Neuronal stem cell (in vitro differentiated cells): ENCODE measurements around the gene PCSK5.

Source experiments
- DNase-seq: peaks from one replicate; pipeline ENCODE4 v3.0.0-alpha.2; 2013; ENCODE audit warnings: low spot score
- H2AFZ ChIP-seq: one replicate; pipeline ENCODE4 v1.6.1; 2013; ENCODE audit warnings: mild to moderate bottlenecking, low read length, inconsistent platforms
- H2AK5ac ChIP-seq: 2 replicates; pipeline ENCODE4 v1.6.1; 2013; ENCODE audit warnings: low read depth, mild to moderate bottlenecking, inconsistent platforms, low read length, moderate library complexity, mixed read lengths
- H2BK120ac ChIP-seq: 2 replicates; pipeline ENCODE4 v1.6.1; 2013; ENCODE audit warnings: low read depth, mild to moderate bottlenecking, inconsistent platforms, low read length, moderate library complexity, mixed read lengths
- H2BK12ac ChIP-seq: one replicate; pipeline ENCODE4 v1.6.1; 2013; ENCODE audit warnings: low read length, inconsistent platforms
- H2BK15ac ChIP-seq: 2 replicates; pipeline ENCODE4 v1.6.1; 2013; ENCODE audit warnings: mild to moderate bottlenecking, low read length, inconsistent platforms, mixed read lengths
- H2BK5ac ChIP-seq: one replicate; pipeline ENCODE4 v1.6.1; 2013; ENCODE audit warnings: inconsistent platforms, mild to moderate bottlenecking, low read length, moderate library complexity
- H3K14ac ChIP-seq: one replicate; pipeline ENCODE4 v1.6.1; 2013; ENCODE audit warnings: low read length, inconsistent platforms
- H3K18ac ChIP-seq: 2 replicates; pipeline ENCODE4 v1.6.1; 2013; ENCODE audit warnings: low read length, inconsistent platforms
- H3K23ac ChIP-seq: 2 replicates; pipeline ENCODE4 v1.6.1; 2013; ENCODE audit warnings: low read depth, mild to moderate bottlenecking, mixed read lengths, low read length, inconsistent platforms; ENCODE audit not compliant: poor library complexity
- H3K27ac ChIP-seq: replicated peaks from 3 replicates; pipeline ENCODE4 v1.5.1; 2013; ENCODE audit warnings: low read length, inconsistent platforms
- H3K27me3 ChIP-seq, 3 experiments: 2 replicates each; pipeline ENCODE4 v1.6.1; 2013; ENCODE audit warnings: low read length in 3 of 3, mild to moderate bottlenecking in 2 of 3, inconsistent platforms in 1 of 3, low read depth in 1 of 3, mixed read lengths in 1 of 3, moderate library complexity in 1 of 3; ENCODE audit not compliant: control insufficient read depth in 3 of 3, insufficient read depth in 3 of 3
- H3K36me3 ChIP-seq, 2 donors: replicated peaks in 1 of 2; 2 replicates each; pipeline ENCODE4 v1.6.1; 2013; ENCODE audit warnings: low read length in 2 of 2; ENCODE audit not compliant: control insufficient read depth in 2 of 2, insufficient read depth in 2 of 2
- H3K4ac ChIP-seq: 2 replicates; pipeline ENCODE4 v1.6.1; 2013; ENCODE audit warnings: inconsistent platforms, mild to moderate bottlenecking, low read length, moderate library complexity
- H3K4me1 ChIP-seq, 2 donors: 1 replicate in 1 of 2; 2 replicates in 1 of 2; pipeline ENCODE4 v1.6.1; 2013; ENCODE audit warnings: low read length in 2 of 2, low read depth in 1 of 2; ENCODE audit not compliant: control insufficient read depth in 2 of 2, insufficient read depth in 1 of 2
- H3K4me2 ChIP-seq: one replicate; pipeline ENCODE4 v1.6.1; 2013; ENCODE audit warnings: mild to moderate bottlenecking, low read length, inconsistent platforms; ENCODE audit not compliant: insufficient read depth, poor library complexity, severe bottlenecking
- H3K4me3 ChIP-seq, 2 donors: 2 replicates each; pipeline ENCODE4 v1.5.1; 2013; ENCODE audit warnings: low read length in 2 of 2, mild to moderate bottlenecking in 2 of 2, inconsistent platforms in 1 of 2, moderate library complexity in 1 of 2
- H3K79me1 ChIP-seq: one replicate; pipeline ENCODE4 v1.6.1; 2013; ENCODE audit warnings: low read depth, mild to moderate bottlenecking, inconsistent platforms, low read length, moderate library complexity
- H3K9ac ChIP-seq: one replicate; pipeline ENCODE4 v1.6.1; 2013; ENCODE audit warnings: mild to moderate bottlenecking, low read depth, low read length, inconsistent platforms; ENCODE audit not compliant: poor library complexity
- H3K9me3 ChIP-seq, 2 donors: replicated peaks in 1 of 2; 2 replicates each; pipeline versions ENCODE3 to v1.6.1; 2013; ENCODE audit warnings: low read length in 2 of 2, mild to moderate bottlenecking in 2 of 2, inconsistent platforms in 1 of 2, low read depth in 1 of 2, mixed read lengths in 1 of 2, moderate library complexity in 1 of 2; ENCODE audit not compliant: control insufficient read depth in 2 of 2, insufficient read depth in 1 of 2
- H4K8ac ChIP-seq: one replicate; pipeline ENCODE4 v1.6.1; 2013; ENCODE audit warnings: low read depth, mild to moderate bottlenecking, inconsistent platforms, low read length, moderate library complexity
- H4K91ac ChIP-seq: one replicate; pipeline ENCODE4 v1.6.1; 2013; ENCODE audit warnings: low read length, low read depth, mild to moderate bottlenecking, inconsistent platforms; ENCODE audit not compliant: poor library complexity
- WGBS, 2 donors: extraction: QIAGEN DNeasy Blood & Tissue Kit; methylation state at CpG; one replicate each; pipeline ENCODE4 v1.1.7; 2013; ENCODE audit warnings: missing lambda C conversion rate in 2 of 2, mixed read lengths in 1 of 2; ENCODE audit not compliant: insufficient read length in 2 of 2, insufficient replicate concordance in 1 of 2; ENCODE audit errors: extremely low coverage in 2 of 2; 5-methylcytosine and 5-hydroxymethylcytosine counted together

Gene PCSK5

GRCh38 chr9:76218117-76218885, 327.8 kb downstream of the PCSK5 start:
- no peak overlapping the region for H4K91ac ChIP-seq
- peak overlapping the region; percentile 25 for H3K27ac ChIP-seq
- H2AK5ac ChIP-seq: peak overlapping the region; percentile 53
- no peak overlapping the region for H2BK5ac ChIP-seq
- no peak overlapping the region for H3K4ac ChIP-seq
- no peaks in the 10 kb centered on the region for H3K9me3 ChIP-seq
- no peak overlapping the region for H4K8ac ChIP-seq
- H3K79me1 ChIP-seq: no peaks in the 10 kb centered on the region
- no peak overlapping the region for H3K4me3 ChIP-seq
- no peak overlapping the region for H3K18ac ChIP-seq
- no CpG with 5 or more reads among the region's 9 CpGs for WGBS, 2 donors
- no peaks in the 10 kb centered on the region for H3K36me3 ChIP-seq
- DNase-seq: no peak
- H3K23ac ChIP-seq: no peak overlapping the region
- no peak overlapping the region for H3K9ac ChIP-seq
- H2BK12ac ChIP-seq: no peak overlapping the region
- H3K14ac ChIP-seq: no peak overlapping the region
- peaks cover 14 to 16% of the 10 kb centered on the region in 2 donors for H3K4me1 ChIP-seq
- H2BK15ac ChIP-seq: no peak overlapping the region
- H2AFZ ChIP-seq: peak overlapping the region; percentile 56
- H3K27me3 ChIP-seq: no peaks in the 10 kb centered on the region
- H2BK120ac ChIP-seq: no peak overlapping the region
- H3K4me2 ChIP-seq: no peak overlapping the region

- Histone ChIP-seq H3K4ac (no peak overlapping the region), H3K23ac (no peak overlapping the region), H2AK5ac (no peak overlapping the region), H3K14ac (no peak overlapping the region), H2BK120ac (no peak overlapping the region), H3K4me2 (no peak overlapping the region), H2BK12ac (no peak overlapping the region), H3K4me3 (no peak overlapping the region), H3K27ac (peak overlapping the region; percentile 25), H4K8ac (no peak overlapping the region), H2BK15ac (no peak overlapping the region), H3K36me3 (no peaks in the 10 kb centered on the region), H3K9ac (no peak overlapping the region), H3K4me1 (peaks cover 14 to 16% of the 10 kb centered on the region in 2 donors), H2AFZ (peak overlapping the region; percentile 56), H2BK5ac (no peak overlapping the region), H3K79me1 (no peaks in the 10 kb centered on the region), H3K9me3 (no peaks in the 10 kb centered on the region), H4K91ac (no peak overlapping the region), H3K27me3 (no peaks in the 10 kb centered on the region), H3K18ac (no peak overlapping the region)
- peak; percentile 17 for DNase-seq
- no CpG with 5 or more reads among the region's 9 CpGs for WGBS, 2 donors
Measured at GRCh38 chr9:76218886-76219445, 328.5 kb downstream of the PCSK5 start.

GRCh38 chr9:76219560-76220151, 329.2 kb downstream of the PCSK5 start:
- no peak overlapping the region for H4K8ac ChIP-seq
- no peaks in the 10 kb centered on the region for H3K79me1 ChIP-seq
- H3K27me3 ChIP-seq: no peaks in the 10 kb centered on the region
- H3K9me3 ChIP-seq: no peaks in the 10 kb centered on the region
- no peak overlapping the region for H3K9ac ChIP-seq
- H2BK5ac ChIP-seq: no peak overlapping the region
- no peak overlapping the region for H3K4me2 ChIP-seq
- H3K18ac ChIP-seq: peak overlapping the region; percentile 87
- no peak overlapping the region for H2BK12ac ChIP-seq
- peaks cover 14 to 16% of the 10 kb centered on the region in 2 donors for H3K4me1 ChIP-seq
- H3K4ac ChIP-seq: no peak overlapping the region
- no peak for DNase-seq
- H2BK120ac ChIP-seq: no peak overlapping the region
- peak overlapping the region; percentile 56 for H2AFZ ChIP-seq
- no CpG with 5 or more reads among the region's 11 CpGs for WGBS, 2 donors
- peak overlapping the region; percentile 25 for H3K27ac ChIP-seq
- H2AK5ac ChIP-seq: no peak overlapping the region
- peak overlapping the region; percentile 45 for H4K91ac ChIP-seq
- no peaks in the 10 kb centered on the region for H3K36me3 ChIP-seq
- H3K4me3 ChIP-seq: no peak overlapping the region
- no peak overlapping the region for H3K14ac ChIP-seq
- H3K23ac ChIP-seq: no peak overlapping the region
- H2BK15ac ChIP-seq: no peak overlapping the region

GRCh38 chr9:76221423-76221822, 330.9 kb downstream of the PCSK5 start:
- H2AK5ac ChIP-seq: no peak overlapping the region
- WGBS, 2 donors: no CpG with 5 or more reads among the region's 6 CpGs
- no peak overlapping the region for H3K14ac ChIP-seq
- H4K8ac ChIP-seq: no peak overlapping the region
- no peak overlapping the region for H3K23ac ChIP-seq
- no peak overlapping the region for H2BK5ac ChIP-seq
- H3K4me2 ChIP-seq: no peak overlapping the region
- no peak overlapping the region for H3K4ac ChIP-seq
- H3K18ac ChIP-seq: no peak overlapping the region
- DNase-seq: no peak
- no peaks in the 10 kb centered on the region for H3K36me3 ChIP-seq
- H3K27me3 ChIP-seq: no peaks in the 10 kb centered on the region
- H3K9me3 ChIP-seq: no peaks in the 10 kb centered on the region
- H4K91ac ChIP-seq: no peak overlapping the region
- no peak overlapping the region for H3K9ac ChIP-seq
- no peak overlapping the region for H3K27ac ChIP-seq
- no peaks in the 10 kb centered on the region for H3K79me1 ChIP-seq
- H2BK15ac ChIP-seq: no peak overlapping the region
- H2BK12ac ChIP-seq: no peak overlapping the region
- no peak overlapping the region for H2BK120ac ChIP-seq
- peaks cover 10 to 14% of the 10 kb centered on the region in 2 donors for H3K4me1 ChIP-seq
- no peak overlapping the region for H2AFZ ChIP-seq
- no peak overlapping the region for H3K4me3 ChIP-seq
